Renal cortical epithelial cell (primary cell): ENCODE results near the gene SPOCK1. TPM values are rescaled to one million over a fixed set of nuclear protein-coding genes. Genes with fewer than 3 reads are reported as not detected.

Experiments
- DNase-seq: peaks from one replicate; pipeline ENCODE4 v3.0.0-alpha.2; 2011; ENCODE audit warnings: low read depth
- total RNA-seq: library from RNA; depleted of rRNA; stranded (reverse); fragments of >200 nt; gene quantifications from 2 replicates; pipeline ENCODE4 v1.2.3, GENCODE V29; 2014

Gene SPOCK1
- total RNA-seq, 1 donor from 2014 or later = 224 TPM

GRCh38 chr5:137223324-137224295 is 275.5 kb downstream of the SPOCK1 start:
- no peak for DNase-seq

- DNase-seq = no peak
Observed at GRCh38 chr5:137221943-137222342, 277.2 kb downstream of the SPOCK1 start.

- peak; percentile 92 for DNase-seq
Observed at GRCh38 chr5:137220523-137220927, 278.6 kb downstream of the SPOCK1 start.

GRCh38 chr5:137218896-137219295 is 280.2 kb downstream of the SPOCK1 start:
- no peak for DNase-seq

GRCh38 chr5:137218471-137218870 is 280.7 kb downstream of the SPOCK1 start:
- peak; percentile 89 for DNase-seq

GRCh38 chr5:137217599-137218200 is 281.4 kb downstream of the SPOCK1 start:
- peak; percentile 93 for DNase-seq

- no peak for DNase-seq
Observed at GRCh38 chr5:137216976-137217598, 282.0 kb downstream of the SPOCK1 start.

- no peak for DNase-seq
Observed at GRCh38 chr5:137215780-137216179, 283.3 kb downstream of the SPOCK1 start.

GRCh38 chr5:137215261-137215660 is 283.9 kb downstream of the SPOCK1 start:
- no peak for DNase-seq

GRCh38 chr5:137214446-137215189 is 284.5 kb downstream of the SPOCK1 start:
- peak; percentile 67 for DNase-seq

GRCh38 chr5:137212471-137212870 is 286.7 kb downstream of the SPOCK1 start:
- no peak for DNase-seq

GRCh38 chr5:137209232-137209809 is 289.8 kb downstream of the SPOCK1 start:
- no peak for DNase-seq

GRCh38 chr5:137207023-137207760 is 291.9 kb downstream of the SPOCK1 start:
- DNase-seq = no peak

GRCh38 chr5:137206030-137206715 is 293.0 kb downstream of the SPOCK1 start:
- DNase-seq = peak; percentile 73

GRCh38 chr5:137205231-137206027 is 293.7 kb downstream of the SPOCK1 start:
- peak; percentile 47 for DNase-seq

GRCh38 chr5:137203011-137203632 is 296.0 kb downstream of the SPOCK1 start:
- DNase-seq = peak; percentile 80

GRCh38 chr5:137201876-137202275 is 297.2 kb downstream of the SPOCK1 start:
- peak; percentile 92 for DNase-seq

GRCh38 chr5:137200906-137201700 is 298.0 kb downstream of the SPOCK1 start:
- no peak for DNase-seq
